ENCODE data around the gene SEMA4D.

Gene SEMA4D

DNA sequence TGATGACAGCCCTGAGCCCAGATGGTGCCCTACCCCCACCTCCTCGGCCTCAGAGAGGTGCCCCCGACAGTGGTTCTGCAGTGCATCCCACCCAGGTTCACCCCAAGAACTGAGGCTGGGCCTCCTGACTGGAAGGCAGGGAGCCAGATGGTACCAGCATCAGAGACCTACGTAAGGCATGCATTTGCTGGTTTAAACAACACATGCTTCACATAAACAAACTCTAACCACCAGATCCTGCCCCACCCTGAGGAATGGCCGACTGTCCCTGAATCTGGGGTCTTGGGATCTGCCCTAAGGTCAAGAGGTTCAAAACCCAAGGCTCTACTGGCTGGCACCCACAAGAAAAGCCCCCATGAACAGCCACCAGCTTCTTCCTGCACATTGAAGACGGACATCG lies 106.3 kb downstream of the SEMA4D start:
- TF ChIP-seq, protein P1, sequence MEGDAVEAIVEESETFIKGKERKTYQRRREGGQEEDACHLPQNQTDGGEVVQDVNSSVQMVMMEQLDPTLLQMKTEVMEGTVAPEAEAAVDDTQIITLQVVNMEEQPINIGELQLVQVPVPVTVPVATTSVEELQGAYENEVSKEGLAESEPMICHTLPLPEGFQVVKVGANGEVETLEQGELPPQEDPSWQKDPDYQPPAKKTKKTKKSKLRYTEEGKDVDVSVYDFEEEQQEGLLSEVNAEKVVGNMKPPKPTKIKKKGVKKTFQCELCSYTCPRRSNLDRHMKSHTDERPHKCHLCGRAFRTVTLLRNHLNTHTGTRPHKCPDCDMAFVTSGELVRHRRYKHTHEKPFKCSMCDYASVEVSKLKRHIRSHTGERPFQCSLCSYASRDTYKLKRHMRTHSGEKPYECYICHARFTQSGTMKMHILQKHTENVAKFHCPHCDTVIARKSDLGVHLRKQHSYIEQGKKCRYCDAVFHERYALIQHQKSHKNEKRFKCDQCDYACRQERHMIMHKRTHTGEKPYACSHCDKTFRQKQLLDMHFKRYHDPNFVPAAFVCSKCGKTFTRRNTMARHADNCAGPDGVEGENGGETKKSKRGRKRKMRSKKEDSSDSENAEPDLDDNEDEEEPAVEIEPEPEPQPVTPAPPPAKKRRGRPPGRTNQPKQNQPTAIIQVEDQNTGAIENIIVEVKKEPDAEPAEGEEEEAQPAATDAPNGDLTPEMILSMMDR (conservative IDR thresholded peaks at IDR 0.05), result no peak
- H3K27ac ChIP-seq, result no peak overlapping the region

DNA sequence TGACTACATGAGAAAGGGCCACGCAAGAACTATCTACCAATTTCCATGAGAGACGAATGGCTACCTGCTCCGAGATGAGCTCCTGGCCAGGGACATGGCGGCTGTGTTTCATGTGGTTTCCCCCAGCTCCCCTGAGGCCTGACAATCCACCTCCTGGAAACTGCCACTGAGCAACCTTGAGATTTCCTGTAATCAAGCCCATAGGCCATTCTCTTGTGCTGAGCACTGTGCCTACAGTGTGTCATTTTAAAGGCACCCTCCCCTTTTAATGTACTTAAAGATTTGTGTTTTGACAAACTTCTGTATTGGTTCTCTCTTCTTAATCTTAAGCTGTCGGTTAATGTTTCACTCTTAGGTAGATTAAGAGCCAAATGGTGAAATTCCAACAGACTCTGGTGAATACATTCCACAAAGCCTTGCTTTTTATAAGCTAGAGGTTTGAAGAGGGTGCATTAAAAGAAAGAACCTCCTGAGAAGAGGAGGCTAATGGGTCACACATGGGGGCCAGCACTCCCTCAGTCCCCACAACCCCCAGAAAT lies 107.3 kb downstream of the SEMA4D start:
- TF ChIP-seq, protein P1 (conservative IDR thresholded peaks at IDR 0.05), result no peak
- no peak overlapping the region for H3K27ac ChIP-seq

DNA sequence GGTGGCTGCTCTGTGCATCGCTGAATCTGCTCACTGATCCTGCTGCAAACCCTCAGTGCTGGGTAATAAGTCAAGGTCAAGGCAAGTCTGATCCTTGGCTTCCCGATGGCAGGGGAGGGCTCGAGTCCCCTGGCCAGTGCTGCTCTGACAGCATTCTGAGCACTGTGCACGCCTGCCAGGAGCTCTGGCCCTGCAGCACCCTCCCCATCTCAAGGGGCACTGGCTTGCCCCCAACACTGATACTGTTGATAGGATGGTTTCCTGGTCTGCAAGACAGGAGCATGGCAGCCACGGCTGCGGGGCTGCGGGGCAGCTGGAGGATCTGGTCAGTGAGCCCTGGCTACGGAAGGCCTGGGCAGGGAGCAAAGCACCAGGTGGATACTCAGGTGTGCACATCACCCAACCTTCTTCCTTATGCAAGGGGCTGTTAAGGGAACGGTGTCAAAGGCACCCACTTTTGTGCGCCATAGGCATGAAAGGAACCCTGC lies 107.8 kb downstream of the SEMA4D start:
- TF ChIP-seq, protein P1 (conservative IDR thresholded peaks at IDR 0.05), result no peak
- H3K27ac ChIP-seq, result no peak overlapping the region

DNA sequence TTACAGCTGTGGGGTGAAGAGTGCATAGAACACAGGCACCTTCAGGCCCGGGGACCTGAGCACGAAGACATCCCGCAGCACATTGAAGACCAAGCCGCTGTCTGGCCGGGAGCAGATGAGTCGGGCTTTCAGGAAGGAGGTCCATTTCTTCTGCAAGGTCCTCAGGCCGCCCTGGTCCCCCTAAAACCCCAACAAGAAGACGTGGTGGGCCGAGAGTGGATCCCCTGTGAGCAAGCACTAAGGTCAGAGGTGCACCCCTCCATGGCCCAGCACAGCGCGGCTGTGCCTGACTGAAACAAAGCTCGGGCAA lies 109.1 kb downstream of the SEMA4D start:
- TF ChIP-seq, protein P1 (conservative IDR thresholded peaks at IDR 0.05), result no peak

DNA sequence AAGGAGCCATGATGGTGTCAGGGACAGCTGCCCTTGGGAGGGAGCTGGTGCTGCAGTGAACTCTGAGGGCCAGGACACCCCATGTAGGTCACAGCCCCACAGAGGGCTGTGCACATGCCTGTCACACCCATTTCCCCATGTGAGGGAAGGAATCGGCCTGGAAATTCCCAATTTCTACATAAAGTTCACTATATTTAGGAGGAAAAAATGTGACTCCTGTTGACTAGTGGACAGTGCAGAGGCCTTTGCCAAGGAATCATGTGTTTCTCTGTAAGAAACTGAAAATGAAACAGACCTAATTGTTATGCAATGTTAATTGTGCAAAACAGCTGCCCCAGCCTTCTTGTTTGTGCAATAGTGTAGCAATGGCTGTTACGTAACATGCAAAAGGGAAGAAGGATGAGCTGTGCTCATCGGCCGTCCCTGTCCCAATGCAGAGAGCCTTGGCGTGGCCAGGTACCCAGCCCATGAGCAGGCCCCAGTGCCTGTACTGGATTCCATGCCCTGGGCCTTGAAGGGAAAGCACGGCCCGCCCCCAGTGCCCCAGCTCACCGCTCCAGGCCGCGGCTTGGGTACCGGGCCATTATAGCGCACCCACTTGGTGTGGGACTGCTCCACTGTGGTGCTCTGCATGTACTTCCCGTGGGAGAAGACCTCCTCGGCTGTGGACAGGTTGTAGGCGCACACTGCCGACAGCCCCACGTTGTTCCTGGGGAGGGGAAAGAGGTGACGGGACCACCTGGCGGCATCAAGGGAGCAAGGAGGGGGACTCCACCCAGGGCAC lies 109.6 kb downstream of the SEMA4D start:
- H3K27ac ChIP-seq, result no peak overlapping the region
- TF ChIP-seq, protein P1 (conservative IDR thresholded peaks at IDR 0.05), result no peak

More for the DNA sequence above, 109.1 kb downstream of the SEMA4D start:
- H3K27ac ChIP-seq, result no peak overlapping the region

DNA sequence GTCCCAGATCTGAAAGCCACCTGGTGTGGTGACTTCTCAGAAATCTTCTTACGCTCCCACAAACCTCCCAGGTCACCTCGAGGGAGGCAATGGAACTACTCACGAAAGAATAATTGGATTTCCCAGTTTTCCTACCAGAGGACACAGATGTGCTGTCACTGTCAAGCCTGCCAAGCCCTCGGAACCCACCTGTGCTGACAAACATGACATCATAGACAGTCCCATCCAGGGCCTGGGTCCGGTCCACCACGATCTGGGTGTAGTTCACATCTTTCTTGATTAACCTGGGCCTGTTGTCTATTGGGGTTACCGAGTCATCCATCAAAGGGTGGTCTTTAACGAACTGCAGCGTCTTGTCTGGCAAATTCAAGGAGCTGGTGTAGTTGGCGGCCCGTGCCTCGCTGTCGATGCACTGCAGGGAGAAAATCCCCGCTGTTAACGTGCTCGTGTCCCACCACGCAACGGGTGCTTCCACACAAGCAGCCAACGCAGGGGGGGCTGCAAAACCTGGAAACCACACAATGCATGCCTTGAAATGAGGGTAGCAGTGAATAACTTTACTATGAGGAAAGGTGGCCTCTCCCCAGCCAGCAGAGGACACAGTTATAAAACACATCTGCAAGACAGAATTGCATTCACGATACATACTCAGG lies 110.6 kb downstream of the SEMA4D start:
- H3K27ac ChIP-seq, result no peak overlapping the region
- TF ChIP-seq, protein P1 (conservative IDR thresholded peaks at IDR 0.05), result no peak

DNA sequence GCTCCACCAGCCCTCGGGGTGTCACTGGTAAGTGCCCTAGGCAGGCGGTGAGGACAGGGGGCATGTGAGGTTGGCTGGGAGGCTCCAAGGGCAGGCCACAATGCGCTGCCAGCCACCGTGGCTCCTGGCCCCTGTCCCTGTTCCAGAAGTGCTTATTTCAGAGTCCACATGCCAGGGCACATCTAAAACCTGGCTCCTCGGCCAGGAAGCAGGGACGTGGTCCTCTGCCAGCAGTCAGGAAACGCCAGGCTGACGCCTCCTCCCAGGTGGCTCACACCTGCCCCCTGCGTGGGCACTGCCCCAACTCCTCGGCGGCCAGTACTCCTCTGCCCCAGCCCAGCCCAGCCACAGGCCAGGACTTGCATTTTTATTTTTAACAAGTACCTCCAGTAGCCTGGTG lies 111.1 kb downstream of the SEMA4D start:
- TF ChIP-seq, protein P1 (conservative IDR thresholded peaks at IDR 0.05), result no peak

More for the DNA sequence above, 111.1 kb downstream of the SEMA4D start:
- no peak overlapping the region for H3K27ac ChIP-seq

Data from VCaP (cell line).